ENCODE data around the gene SPHKAP. TPM values are rescaled to one million over a fixed set of nuclear protein-coding genes. Genes with fewer than 3 reads are reported as not detected.

SPHKAP gene
- total and polyA plus RNA-seq, 2 of the 13 experiments (the other 11 are each of a cell fraction or from before 2014, with no cell fraction given): not detected

- H3K36me3 ChIP-seq (replicated peaks in 1 of 2; ENCODE audit: control insufficient read depth in 1 of 2, insufficient read depth in 2 of 2, low read length in 2 of 2): no peaks in the 10 kb centered on the region
- ChIA-PET POLR2A (no interaction called here), CTCF (ENCODE audit: low intra/inter-chr PET ratio, low total read pairs) (no interaction called here)
- TF ChIP-seq ZNF331 (CRISPR knock-in tag; IDR thresholded peaks at IDR 0.05) (no peak), NONO (IDR thresholded peaks at IDR 0.05) (no peak), NONO (CRISPR knock-in tag; conservative IDR thresholded peaks at IDR 0.05) (no peak), PCBP2 (optimal IDR thresholded peaks at IDR 0.05; ENCODE audit: low read depth, low read length, poor library complexity, severe bottlenecking) (no peak), ELF3 (CRISPR knock-in tag; IDR thresholded peaks at IDR 0.05) (no peak), ZBED4 (CRISPR knock-in tag; IDR thresholded peaks at IDR 0.05; ENCODE audit: borderline replicate concordance) (no peak), CSRNP2 (CRISPR knock-in tag; conservative IDR thresholded peaks at IDR 0.05; ENCODE audit: low read depth) (no peak), RORA (CRISPR knock-in tag; IDR thresholded peaks at IDR 0.05) (no peak), HNRNPL (IDR thresholded peaks at IDR 0.05; ENCODE audit: low read depth, low read length) (no peak)
- DNase-seq (ENCODE audit: low spot score) (no peak), FAIRE-seq (no peak), ATAC-seq (no peak)
- H3K9me3 ChIP-seq (ENCODE audit: low read length): no peaks in the 10 kb centered on the region
- no peak overlapping the region for H3K27ac ChIP-seq (ENCODE audit: extremely low read length, insufficient read depth, low read length)
- H3K4me1 ChIP-seq (ENCODE audit: insufficient read depth, low read length): no peaks in the 10 kb centered on the region
- no peaks in the 10 kb centered on the region for H4K20me1 ChIP-seq (ENCODE audit: insufficient read depth, low read length)
- intact Hi-C loops (cut with micrococcal nuclease; ENCODE audit: unreplicated experiment) (no loop called here), in situ Hi-C loops (cut with HindIII; ENCODE audit: extremely low pct_ligation_motif_present, low pct_unique_long_range_greater_than_20kb) (no loop called here)
- BruUV-seq (replicated peaks): no TSS peak
- no peak overlapping the region for H3K4me3 ChIP-seq (replicated peaks in 1 of 3; ENCODE audit: insufficient read depth in 1 of 3, low read depth in 2 of 3, low read length in 3 of 3)
- H3K9ac ChIP-seq (ENCODE audit: insufficient read depth, low read depth, low read length): no peak overlapping the region
- no peaks in the 10 kb centered on the region; a peak in 1 of 5 replicates for H3K27me3 ChIP-seq (ENCODE audit: control insufficient read depth in 1 of 2, insufficient read depth in 2 of 2, low read length in 2 of 2)
- H3K4me2 ChIP-seq (ENCODE audit: low read depth, low read length): no peak overlapping the region
- H3K79me2 ChIP-seq (ENCODE audit: insufficient read depth, low read length): no peaks in the 10 kb centered on the region
- 24% methylated on average over 14 of the region's 14 CpGs for WGBS (ENCODE audit: low lambda C conversion rate)
- H2AFZ ChIP-seq (ENCODE audit: low read length): no peak overlapping the region
Observed at GRCh38 chr2:228017784-228018183, 163.7 kb downstream of the SPHKAP start.
